ENCODE data around the gene ADSS1. TPM values are rescaled to one million over a fixed set of nuclear protein-coding genes. Genes with fewer than 3 reads are reported as not detected.
A peak's percentile ranks its signal among the peaks of the same experiment; 100 is the strongest.

Gene ADSS1
- total RNA-seq, 1 donor from 2014 or later, result 5.5 TPM

- DNase-seq (no peak), ATAC-seq (peak; percentile 3)
- Histone ChIP-seq H3K27ac (peak overlapping the region; percentile 73), H3K36me3 (no peaks in the 10 kb centered on the region), H3K27me3 (no peaks in the 10 kb centered on the region), H3K4me3 (peak overlapping the region; percentile 92), H3K4me1 (peaks cover 53% of the 10 kb centered on the region), H3K9me3 (no peaks in the 10 kb centered on the region)
- intact Hi-C loops (cut with DNase I), result no loop called here
- no peak for TF ChIP-seq CTCF (IDR thresholded peaks at IDR 0.05)
Observed at GRCh38 chr14:104689881-104690711, 33.9 kb upstream of the ADSS1 start.

- Histone ChIP-seq H3K9me3 (no peaks in the 10 kb centered on the region), H3K27ac (no peak overlapping the region), H3K27me3 (no peaks in the 10 kb centered on the region), H3K4me1 (peaks cover 60% of the 10 kb centered on the region), H3K4me3 (peak overlapping the region; percentile 92), H3K36me3 (no peaks in the 10 kb centered on the region)
- TF ChIP-seq CTCF (IDR thresholded peaks at IDR 0.05), result no peak
- DNase-seq (no peak), ATAC-seq (no peak)
- intact Hi-C loops (cut with DNase I), result no loop called here
Observed at GRCh38 chr14:104690861-104691455, 33.1 kb upstream of the ADSS1 start.

GRCh38 chr14:104691546-104692260 is 32.3 kb upstream of the ADSS1 start:
- H3K4me1 ChIP-seq, result peaks cover 65% of the 10 kb centered on the region
- DNase-seq (no peak), ATAC-seq (no peak)
- H3K4me3 ChIP-seq, result peak overlapping the region; percentile 92
- no peak overlapping the region for H3K27ac ChIP-seq
- H3K36me3 ChIP-seq, result no peaks in the 10 kb centered on the region
- H3K27me3 ChIP-seq, result no peaks in the 10 kb centered on the region
- no peak for TF ChIP-seq CTCF (IDR thresholded peaks at IDR 0.05)
- no peaks in the 10 kb centered on the region for H3K9me3 ChIP-seq
- intact Hi-C loops (cut with DNase I), result no loop called here

- intact Hi-C loops (cut with DNase I), result no loop called here
- no peaks in the 10 kb centered on the region for H3K36me3 ChIP-seq
- H3K27ac ChIP-seq, result no peak overlapping the region
- peaks cover 68% of the 10 kb centered on the region for H3K4me1 ChIP-seq
- H3K27me3 ChIP-seq, result no peaks in the 10 kb centered on the region
- no peaks in the 10 kb centered on the region for H3K9me3 ChIP-seq
- DNase-seq (no peak), ATAC-seq (no peak)
- TF ChIP-seq CTCF (IDR thresholded peaks at IDR 0.05), result no peak
- H3K4me3 ChIP-seq, result no peak overlapping the region
Observed at GRCh38 chr14:104692261-104692938, 31.6 kb upstream of the ADSS1 start.

- Histone ChIP-seq H3K4me3 (no peak overlapping the region), H3K27me3 (no peaks in the 10 kb centered on the region), H3K4me1 (peaks cover 68% of the 10 kb centered on the region), H3K36me3 (no peaks in the 10 kb centered on the region), H3K27ac (no peak overlapping the region), H3K9me3 (no peaks in the 10 kb centered on the region)
- intact Hi-C loops (cut with DNase I), result no loop called here
- TF ChIP-seq CTCF (IDR thresholded peaks at IDR 0.05), result no peak
- no peak for DNase-seq
- no peak for ATAC-seq
Observed at GRCh38 chr14:104692939-104693315, 31.1 kb upstream of the ADSS1 start.

All from upper lobe of right lung (tissue), 1 donor.